MCF 10A (cell line): ENCODE results near the gene PLCD3. TPM values are rescaled to one million over a fixed set of nuclear protein-coding genes. Genes with fewer than 3 reads are reported as not detected.

ENCODE experiments used
- BruUV-seq: library from RNA; stranded (reverse); fragments of 400-500 nt; replicated peaks from 2 replicates; lab custom pipeline; 2021; lab: Mats Ljungman, UMichigan
- CTCF ChIA-PET: fragments of 300-600 bp; sonication (Branson Sonifier 250); formaldehyde crosslinking; extraction: SDS; loops from one replicate; lab custom pipeline; 2021; ENCODE audit warnings: antibody characterized with exemption, inconsistent platforms; lab: Yijun Ruan, JAX
- POLR2A ChIA-PET: fragments of 300-600, 350-650 bp; sonication (Branson Sonifier 250); formaldehyde crosslinking; extraction: SDS; loops from one replicate; lab custom pipeline; 2020; ENCODE audit warnings: antibody characterized with exemption, inconsistent platforms; lab: Yijun Ruan, JAX
- DNase-seq: peaks from one replicate; pipeline ENCODE4 v3.0.0-alpha.2; 2018; ENCODE audit not compliant: unreplicated experiment
- H3K27ac Mint-ChIP-seq: one replicate; pipeline ENCODE4 v1.8.0; 2022; ENCODE audit warnings: mild to moderate bottlenecking, low read depth, mixed read lengths; ENCODE audit not compliant: unreplicated experiment
- H3K27me3 Mint-ChIP-seq: one replicate; pipeline ENCODE4 v1.8.0; 2022; ENCODE audit warnings: mixed read lengths; ENCODE audit not compliant: insufficient read depth, unreplicated experiment
- H3K36me3 Mint-ChIP-seq: one replicate; pipeline ENCODE4 v1.8.0; 2022; ENCODE audit warnings: mild to moderate bottlenecking, moderate library complexity, mixed read lengths; ENCODE audit not compliant: insufficient read depth, unreplicated experiment
- H3K4me1 Mint-ChIP-seq: one replicate; pipeline ENCODE4 v1.8.0; 2022; ENCODE audit warnings: mixed read lengths; ENCODE audit not compliant: insufficient read depth, unreplicated experiment
- H3K4me3 Mint-ChIP-seq: one replicate; pipeline ENCODE4 v1.8.0; 2022; ENCODE audit warnings: mild to moderate bottlenecking, moderate library complexity, mixed read lengths; ENCODE audit not compliant: unreplicated experiment
- H3K9me3 Mint-ChIP-seq: one replicate; pipeline ENCODE4 v1.8.0; 2022; ENCODE audit warnings: mixed read lengths; ENCODE audit not compliant: unreplicated experiment
- CTCF ChIP-seq: fragments of 200-600 bp; IDR thresholded peaks from one replicate; pipeline ENCODE4 v1.8.0; 2022; ENCODE audit warnings: antibody characterized with exemption, mild to moderate bottlenecking; ENCODE audit not compliant: unreplicated experiment
- intact Hi-C: fragments of 100-400 bp; cut with micrococcal nuclease; formaldehyde crosslinking; loops from 2 replicates; pipeline ENCODE4 v1.14.1; 2022
- total RNA-seq: library from RNA; stranded (reverse); gene quantifications from 2 replicates; pipeline ENCODE4 v1.2.3, GENCODE V29; 2022

Gene PLCD3
- total RNA-seq, 1 experiment from 2014 or later, result 69.7 TPM

GRCh38 chr17:45115015-45115625 is 17.2 kb downstream of the PLCD3 start:
- no TSS peak for BruUV-seq
- DNase-seq, result no peak
- Mint-ChIP-seq H3K9me3 (no peaks in the 10 kb centered on the region), H3K4me1 (no peaks in the 10 kb centered on the region), H3K27ac (no peak overlapping the region), H3K27me3 (no peaks in the 10 kb centered on the region), H3K36me3 (peaks cover 52% of the 10 kb centered on the region), H3K4me3 (no peak overlapping the region)
- POLR2A ChIA-PET, result interaction anchor here (0.5 to 1.1 kb wide), 3 partner anchors 10 to 87 kb away, joined by 3 to 4 read pairs (median 3); no protein-coding TSS in a partner anchor
- CTCF ChIA-PET, result interaction anchor here (0.7 to 1.8 kb wide), 3 partner anchors 19 to 64 kb away, joined by 3 to 14 read pairs (median 3); partner anchors contain the start of genes ACBD4 and DCAKD
- intact Hi-C loops, result no loop called here
- TF ChIP-seq CTCF, result no peak

- CTCF ChIA-PET, result no interaction called here
- POLR2A ChIA-PET, result interaction anchor here (0.5 to 0.7 kb wide), 3 partner anchors 67 to 127 kb away, joined by 3 read pairs; no protein-coding TSS in a partner anchor
- no peaks in the 10 kb centered on the region for H3K9me3 Mint-ChIP-seq
- H3K27ac Mint-ChIP-seq, result no peak overlapping the region
- intact Hi-C loops, result no loop called here
- no peak for DNase-seq
- TF ChIP-seq CTCF, result no peak
- BruUV-seq, result no TSS peak
- H3K27me3 Mint-ChIP-seq, result no peaks in the 10 kb centered on the region
- H3K4me3 Mint-ChIP-seq, result no peak overlapping the region
- no peaks in the 10 kb centered on the region for H3K4me1 Mint-ChIP-seq
- H3K36me3 Mint-ChIP-seq, result peaks cover 51% of the 10 kb centered on the region
These were observed 18.0 kb downstream of the PLCD3 start for GRCh38 chr17:45114117-45114932.

- Mint-ChIP-seq H3K9me3 (no peaks in the 10 kb centered on the region), H3K27ac (no peak overlapping the region), H3K36me3 (peaks cover 57% of the 10 kb centered on the region), H3K27me3 (no peaks in the 10 kb centered on the region), H3K4me1 (no peaks in the 10 kb centered on the region), H3K4me3 (no peak overlapping the region)
- no peak for TF ChIP-seq CTCF
- intact Hi-C loops, result no loop called here
- no TSS peak for BruUV-seq
- CTCF ChIA-PET, result no interaction called here
- no peak for DNase-seq
- POLR2A ChIA-PET, result interaction anchor here (0.7 kb wide), 1 partner anchor 187 kb away, joined by 4 read pairs; no protein-coding TSS in a partner anchor
These were observed 18.9 kb downstream of the PLCD3 start for GRCh38 chr17:45113424-45113754.
